ENCODE data around the gene NTPCR. TPM values are rescaled to one million over a fixed set of nuclear protein-coding genes. Genes with fewer than 3 reads are reported as not detected.
"Not testable (repeated sequence)": the region's sequence is repeated elsewhere in the genome, so short reads cannot be mapped to it uniquely, and the experiment has no call there.

Gene NTPCR
- total RNA-seq, 4 donors from 2014 or later = 18.5 to 32.9 (median 25.1) TPM

GRCh38 chr1:232925421-232926220, 24.8 kb upstream of the NTPCR start:
- DNase-seq (ENCODE audit: low spot score) (no peak), ATAC-seq (ENCODE audit: low FRiP score) (no peak)
- TF ChIP-seq CTCF (IDR thresholded peaks at IDR 0.05) = no peak

- DNase-seq (ENCODE audit: low spot score); ATAC-seq (ENCODE audit: low FRiP score): not testable (repeated sequence)
Measured at GRCh38 chr1:232927166-232927565, 23.2 kb upstream of the NTPCR start.

- no peak for TF ChIP-seq CTCF (IDR thresholded peaks at IDR 0.05)
- DNase-seq (ENCODE audit: low spot score) = no peak
- ATAC-seq (ENCODE audit: low FRiP score) = no peak
Measured at GRCh38 chr1:232927830-232928505, 22.4 kb upstream of the NTPCR start.

GRCh38 chr1:232932486-232933425, 17.7 kb upstream of the NTPCR start:
- no peak for TF ChIP-seq CTCF (IDR thresholded peaks at IDR 0.05)
- DNase-seq (ENCODE audit: low spot score) (no peak), ATAC-seq (ENCODE audit: low FRiP score) (no peak)

- no peak for DNase-seq (ENCODE audit: low spot score)
- TF ChIP-seq CTCF (IDR thresholded peaks at IDR 0.05) = no peak
- no peak for ATAC-seq (ENCODE audit: low FRiP score)
Measured at GRCh38 chr1:232936941-232937340, 13.5 kb upstream of the NTPCR start.

- ATAC-seq (ENCODE audit: low FRiP score) (no peak), DNase-seq (ENCODE audit: low spot score) (no peak)
- no peak for TF ChIP-seq CTCF (IDR thresholded peaks at IDR 0.05)
Measured at GRCh38 chr1:232937741-232938375, 12.6 kb upstream of the NTPCR start.
